Transverse colon (tissue), 4 donors: ENCODE results near the gene THSD4. TPM values are rescaled to one million over a fixed set of nuclear protein-coding genes. Genes with fewer than 3 reads are reported as not detected.

Source experiments
- DNase-seq: peaks from one replicate; pipeline ENCODE4 v3.0.0-alpha.2; 2019
- H3K27ac ChIP-seq, 4 donors: fragments of 200-600 bp; sonication (generic); 2 replicates each; pipeline ENCODE4 v1.5.1; 2016 to 2018; ENCODE audit warnings: inconsistent platforms in 4 of 4
- H3K27me3 ChIP-seq: fragments of 200-600 bp; sonication (generic); 2 replicates; pipeline ENCODE4 v1.5.1; 2017; ENCODE audit warnings: inconsistent platforms
- H3K36me3 ChIP-seq, 4 donors: fragments of 200-600 bp; sonication (generic); 2 replicates each; pipeline ENCODE4 v1.5.1; 2017 to 2019; ENCODE audit warnings: inconsistent platforms in 4 of 4
- H3K4me1 ChIP-seq, 4 donors: fragments of 200-600 bp; sonication (generic); 2 replicates each; pipeline ENCODE4 v1.5.1; 2017 to 2020; ENCODE audit warnings: inconsistent platforms in 4 of 4
- H3K4me3 ChIP-seq, 4 donors: fragments of 200-600 bp; sonication (generic); 1 replicate in 1 of 4; 2 replicates in 3 of 4; pipeline versions ENCODE4 v1.5.1 to v1.6.1; 2017 to 2019; ENCODE audit warnings: inconsistent platforms in 4 of 4
- H3K9me3 ChIP-seq, 2 donors: fragments of 200-600 bp; sonication (generic); 2 replicates each; pipeline ENCODE4 v1.5.1; 2017 to 2019; ENCODE audit warnings: inconsistent platforms in 2 of 2
- EP300 ChIP-seq: sonication (generic); formaldehyde crosslinking; IDR thresholded peaks from one replicate; pipeline ENCODE4 v1.6.1; 2017; ENCODE audit warnings: antibody characterized with exemption, low read depth
- POLR2A ChIP-seq: fragments of 450-650 bp; IDR thresholded peaks from one replicate; pipeline ENCODE4 v1.6.1; 2016; ENCODE audit warnings: antibody characterized with exemption, mild to moderate bottlenecking, moderate library complexity
- POLR2AphosphoS5 ChIP-seq, 3 donors: sonication (generic); formaldehyde crosslinking; IDR thresholded peaks; one replicate each; pipeline ENCODE4 v1.6.1; 2016; ENCODE audit warnings: antibody characterized with exemption in 3 of 3
- WGBS, 2 donors: methylation state at CpG; one replicate each; pipeline ENCODE4 v1.1.5; 2018; ENCODE audit warnings: low coverage in 1 of 2; 5-methylcytosine and 5-hydroxymethylcytosine counted together
- in situ Hi-C, 4 donors: fragments of 200-750 bp; cut with MboI; loops; one replicate each; pipeline versions ENCODE4 v1.15.0 to v1.15.1; 2017; ENCODE audit warnings: low sequenced_read_pairs in 3 of 4, low pct_ligation_motif_present in 1 of 4, low pct_unique_long_range_greater_than_20kb in 1 of 4
- intact Hi-C: fragments of 100-400 bp; cut with DNase I; formaldehyde crosslinking; loops from one replicate; pipeline ENCODE4 v1.15.1; 2023; ENCODE audit warnings: low total_unique reads
- total RNA-seq, 4 donors: library from RNA; depleted of rRNA; stranded (reverse); fragments of >200 nt; gene quantifications; one replicate each; pipeline ENCODE4 v1.1.0, GENCODE V29; 2016
- TF ChIP-seq, protein P1 (sequence below), 5 experiments: fragments of 200-600 bp in 3 of 5; fragments of 450-650 bp in 2 of 5; sonication (generic) in 3 of 5; IDR thresholded peaks; 1 replicate in 2 of 5; 2 replicates in 3 of 5; pipeline ENCODE4 v1.5.1; 2016 to 2017; ENCODE audit warnings: antibody characterized with exemption in 5 of 5, inconsistent platforms in 3 of 5, mild to moderate bottlenecking in 2 of 5, moderate library complexity in 1 of 5

The THSD4 gene
- total RNA-seq, 4 donors from 2014 or later, result 13.3 to 57.2 (median 47.4) TPM

DNA sequence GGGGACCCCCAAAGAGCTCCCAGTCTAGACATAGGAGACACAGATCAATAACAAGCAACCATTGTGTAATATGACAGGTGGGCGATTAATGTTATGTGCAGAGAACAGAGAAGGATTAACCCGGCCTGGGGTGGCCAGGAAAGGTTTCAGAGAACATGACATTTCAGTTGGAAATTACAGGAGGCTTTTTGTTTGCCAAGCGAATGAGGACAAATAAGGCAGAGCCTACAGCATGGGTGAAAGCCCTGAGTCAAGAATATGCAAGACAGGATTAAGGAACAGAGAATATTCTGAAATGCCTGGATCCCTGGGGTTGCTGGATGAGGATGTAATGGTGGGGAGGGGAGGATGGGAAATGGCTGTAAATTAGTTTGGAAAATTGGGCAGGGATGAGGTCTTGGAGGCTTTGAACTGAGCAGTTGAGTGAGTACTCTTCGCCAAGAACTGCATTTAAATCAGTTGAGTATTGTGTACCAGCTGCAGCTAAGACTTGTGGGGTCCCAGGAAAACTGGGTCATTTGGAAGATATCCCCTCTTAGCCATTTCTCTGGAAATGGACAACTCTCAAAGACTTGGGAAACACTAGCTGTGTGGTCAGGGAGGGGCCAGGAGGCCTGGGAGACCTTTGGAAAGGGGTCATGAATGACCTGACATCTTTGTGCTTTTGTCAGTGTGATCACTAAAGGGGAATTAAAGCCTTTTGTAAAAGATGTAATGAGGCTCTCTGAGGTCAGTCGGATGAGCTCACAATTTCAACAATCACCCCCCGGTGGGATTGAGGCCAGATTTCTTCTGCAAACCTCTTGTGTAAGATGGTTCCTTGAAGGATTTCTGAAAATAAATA lies 496.5 kb downstream of the THSD4 start:
- H3K27ac ChIP-seq, result no peak overlapping the region

DNA sequence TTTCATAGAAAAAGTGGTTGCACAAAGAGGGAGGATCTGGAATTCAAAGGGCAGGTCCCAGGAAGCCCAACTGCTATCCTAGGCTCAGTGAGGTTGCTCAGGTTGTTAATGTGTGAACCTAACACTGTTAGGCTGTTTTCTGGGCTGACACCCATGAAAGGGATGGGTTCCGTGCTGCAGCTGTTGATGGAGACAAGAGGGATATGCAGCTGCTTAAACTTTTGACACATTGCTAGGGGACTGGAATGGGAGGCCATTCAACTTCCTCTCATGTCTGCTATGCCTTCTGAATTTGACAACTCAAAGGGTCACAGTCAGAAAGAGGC lies 497.1 kb downstream of the THSD4 start:
- in situ Hi-C loops, result no loop called here
- H3K4me3 ChIP-seq, result no peak overlapping the region
- no peaks in the 10 kb centered on the region for H3K9me3 ChIP-seq
- 86% methylated on average over 1 of the region's 1 CpG; no CpG with 5 or more reads in 1 of the 2 donors for WGBS, 2 donors
- TF ChIP-seq POLR2A, result no peak
- intact Hi-C loops, result no loop called here
- DNase-seq, result no peak
- H3K4me1 ChIP-seq, result no peaks in the 10 kb centered on the region
- no peaks in the 10 kb centered on the region for H3K27me3 ChIP-seq
- H3K36me3 ChIP-seq, result no peaks in the 10 kb centered on the region
- no peak overlapping the region for H3K27ac ChIP-seq

More for the DNA sequence above, 496.5 kb downstream of the THSD4 start:
- DNase-seq, result no peak
- Histone ChIP-seq H3K27me3 (no peaks in the 10 kb centered on the region), H3K36me3 (no peaks in the 10 kb centered on the region), H3K9me3 (no peaks in the 10 kb centered on the region), H3K4me1 (no peaks in the 10 kb centered on the region), H3K4me3 (no peak overlapping the region)
- WGBS, 2 donors, result 79 to 90% methylated on average over 3 to 6 of the region's 6 CpGs
- in situ Hi-C loops, result no loop called here
- intact Hi-C loops, result no loop called here
- TF ChIP-seq POLR2A, result no peak
- no peak for TF ChIP-seq EP300
- TF ChIP-seq, protein P1, sequence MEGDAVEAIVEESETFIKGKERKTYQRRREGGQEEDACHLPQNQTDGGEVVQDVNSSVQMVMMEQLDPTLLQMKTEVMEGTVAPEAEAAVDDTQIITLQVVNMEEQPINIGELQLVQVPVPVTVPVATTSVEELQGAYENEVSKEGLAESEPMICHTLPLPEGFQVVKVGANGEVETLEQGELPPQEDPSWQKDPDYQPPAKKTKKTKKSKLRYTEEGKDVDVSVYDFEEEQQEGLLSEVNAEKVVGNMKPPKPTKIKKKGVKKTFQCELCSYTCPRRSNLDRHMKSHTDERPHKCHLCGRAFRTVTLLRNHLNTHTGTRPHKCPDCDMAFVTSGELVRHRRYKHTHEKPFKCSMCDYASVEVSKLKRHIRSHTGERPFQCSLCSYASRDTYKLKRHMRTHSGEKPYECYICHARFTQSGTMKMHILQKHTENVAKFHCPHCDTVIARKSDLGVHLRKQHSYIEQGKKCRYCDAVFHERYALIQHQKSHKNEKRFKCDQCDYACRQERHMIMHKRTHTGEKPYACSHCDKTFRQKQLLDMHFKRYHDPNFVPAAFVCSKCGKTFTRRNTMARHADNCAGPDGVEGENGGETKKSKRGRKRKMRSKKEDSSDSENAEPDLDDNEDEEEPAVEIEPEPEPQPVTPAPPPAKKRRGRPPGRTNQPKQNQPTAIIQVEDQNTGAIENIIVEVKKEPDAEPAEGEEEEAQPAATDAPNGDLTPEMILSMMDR (IDR thresholded peaks at IDR 0.05), result no peak
- no peak for TF ChIP-seq POLR2AphosphoS5 (IDR thresholded peaks at IDR 0.05)

DNA sequence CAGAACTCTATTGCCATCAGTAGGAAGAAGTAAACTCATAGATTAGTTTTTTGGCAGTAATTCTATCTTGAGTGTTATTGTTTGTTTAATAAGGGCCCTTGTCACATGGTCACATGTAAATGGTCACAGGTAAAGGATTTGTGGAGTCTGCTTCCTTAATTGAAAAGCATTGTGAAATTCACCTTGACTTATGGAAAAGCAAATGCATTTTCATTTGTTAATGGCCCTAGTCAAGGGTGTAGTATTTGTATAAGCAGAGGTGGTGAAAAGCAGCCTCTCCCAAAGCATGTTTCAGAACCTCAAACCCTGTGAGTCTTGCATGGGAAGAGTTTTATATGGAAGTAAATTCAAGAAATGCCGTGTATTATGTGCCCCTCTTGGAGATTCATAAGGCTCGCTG lies 497.6 kb downstream of the THSD4 start:
- TF ChIP-seq POLR2A, result no peak
- TF ChIP-seq EP300, result no peak
- TF ChIP-seq, protein P1 (IDR thresholded peaks at IDR 0.05), result no peak
- no peak for TF ChIP-seq POLR2AphosphoS5 (IDR thresholded peaks at IDR 0.05)
- Histone ChIP-seq H3K27ac (no peak overlapping the region), H3K36me3 (no peaks in the 10 kb centered on the region), H3K27me3 (no peaks in the 10 kb centered on the region), H3K9me3 (no peaks in the 10 kb centered on the region), H3K4me1 (no peaks in the 10 kb centered on the region), H3K4me3 (no peak overlapping the region)
- 93% methylated on average over 2 of the region's 2 CpGs; no CpG with 5 or more reads in 1 of the 2 donors for WGBS, 2 donors
- intact Hi-C loops, result no loop called here
- no peak for DNase-seq
- in situ Hi-C loops, result no loop called here

DNA sequence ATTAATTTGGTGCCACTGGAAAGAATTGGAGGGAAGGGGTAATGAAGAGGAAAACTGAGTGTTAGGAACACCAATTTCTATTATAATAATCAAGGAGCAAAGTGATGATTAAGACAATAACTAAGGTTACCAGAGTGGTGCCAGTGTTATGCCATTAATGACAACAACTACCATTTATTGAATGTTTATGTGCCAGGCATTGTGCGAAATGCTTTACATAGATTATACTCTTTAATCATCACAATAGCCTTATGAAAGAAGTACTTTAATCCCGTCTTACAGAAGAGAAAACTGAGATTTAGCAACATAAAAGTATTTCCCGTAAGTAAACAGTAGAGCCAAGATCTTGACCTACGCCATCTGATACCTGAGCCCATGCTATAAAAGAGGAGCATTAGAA lies 507.8 kb downstream of the THSD4 start:
- TF ChIP-seq POLR2AphosphoS5 (IDR thresholded peaks at IDR 0.05), result no peak
- no peak for TF ChIP-seq POLR2A
- no peak for TF ChIP-seq EP300
- TF ChIP-seq, protein P1 (IDR thresholded peaks at IDR 0.05), result no peak
- Histone ChIP-seq H3K4me1 (no peaks in the 10 kb centered on the region), H3K4me3 (no peak overlapping the region), H3K9me3 (no peaks in the 10 kb centered on the region), H3K27me3 (no peaks in the 10 kb centered on the region), H3K27ac (no peak overlapping the region), H3K36me3 (no peaks in the 10 kb centered on the region)
- in situ Hi-C loops, result no loop called here
- intact Hi-C loops, result no loop called here
- 84% methylated on average over 4 of the region's 4 CpGs for WGBS, 2 donors
- DNase-seq, result no peak
